Vagina (tissue), 2 donors: ENCODE data around the gene ANKRD44. TPM values are rescaled to one million over a fixed set of nuclear protein-coding genes. Genes with fewer than 3 reads are reported as not detected.

Experiments used
- DNase-seq, 2 donors: peaks; one replicate each; pipeline ENCODE4 v3.0.0-alpha.2; 2017; ENCODE audit errors: extremely low spot score in 2 of 2
- H3K27ac ChIP-seq: fragments of 200-600 bp; sonication (generic); one replicate; pipeline ENCODE4 v1.5.1; 2019
- H3K27me3 ChIP-seq: fragments of 200-600 bp; sonication (generic); one replicate; pipeline ENCODE4 v1.5.1; 2019
- H3K36me3 ChIP-seq, 2 donors: fragments of 200-600 bp; sonication (generic); one replicate each; pipeline ENCODE4 v1.5.1; 2017 to 2019
- H3K4me1 ChIP-seq: fragments of 200-600 bp; sonication (generic); one replicate; pipeline ENCODE4 v1.5.1; 2019
- H3K4me3 ChIP-seq, 2 donors: fragments of 200-600 bp; sonication (generic); 1 replicate in 1 of 2; 2 replicates in 1 of 2; pipeline ENCODE4 v1.5.1; 2016 to 2019
- H3K9me3 ChIP-seq: fragments of 200-600 bp; sonication (generic); one replicate; pipeline ENCODE4 v1.5.1; 2019
- POLR2A ChIP-seq, 2 donors: fragments of 450-650 bp; IDR thresholded peaks; one replicate each; pipeline ENCODE4 v1.6.1; 2017; ENCODE audit warnings: antibody characterized with exemption in 2 of 2, mild to moderate bottlenecking in 2 of 2, moderate library complexity in 2 of 2
- POLR2AphosphoS5 ChIP-seq, 2 donors: sonication (generic); formaldehyde crosslinking; IDR thresholded peaks; one replicate each; pipeline ENCODE4 v1.9.0; 2017; ENCODE audit warnings: antibody characterized with exemption in 2 of 2, mild to moderate bottlenecking in 2 of 2, low read depth in 1 of 2; ENCODE audit not compliant: insufficient read depth in 1 of 2
- intact Hi-C: fragments of 100-400 bp; cut with DNase I; formaldehyde crosslinking; loops from one replicate; pipeline ENCODE4 v1.15.1; 2023
- total RNA-seq: library from RNA; depleted of rRNA; stranded (reverse); fragments of >200 nt; gene quantifications from one replicate; pipeline ENCODE4 v1.2.3, GENCODE V29; 2016
- TF ChIP-seq, protein P1 (sequence below), 3 experiments: fragments of 450-650 bp in 2 of 3; fragments of 200-600 bp in 1 of 3; sonication (generic) in 1 of 3; IDR thresholded peaks; one replicate each; pipeline ENCODE4 v1.5.1; 2017 to 2019; ENCODE audit warnings: antibody characterized with exemption in 3 of 3, mild to moderate bottlenecking in 2 of 3, moderate library complexity in 2 of 3

Gene ANKRD44
- total RNA-seq, 1 donor from 2014 or later = 46.4 TPM

DNA sequence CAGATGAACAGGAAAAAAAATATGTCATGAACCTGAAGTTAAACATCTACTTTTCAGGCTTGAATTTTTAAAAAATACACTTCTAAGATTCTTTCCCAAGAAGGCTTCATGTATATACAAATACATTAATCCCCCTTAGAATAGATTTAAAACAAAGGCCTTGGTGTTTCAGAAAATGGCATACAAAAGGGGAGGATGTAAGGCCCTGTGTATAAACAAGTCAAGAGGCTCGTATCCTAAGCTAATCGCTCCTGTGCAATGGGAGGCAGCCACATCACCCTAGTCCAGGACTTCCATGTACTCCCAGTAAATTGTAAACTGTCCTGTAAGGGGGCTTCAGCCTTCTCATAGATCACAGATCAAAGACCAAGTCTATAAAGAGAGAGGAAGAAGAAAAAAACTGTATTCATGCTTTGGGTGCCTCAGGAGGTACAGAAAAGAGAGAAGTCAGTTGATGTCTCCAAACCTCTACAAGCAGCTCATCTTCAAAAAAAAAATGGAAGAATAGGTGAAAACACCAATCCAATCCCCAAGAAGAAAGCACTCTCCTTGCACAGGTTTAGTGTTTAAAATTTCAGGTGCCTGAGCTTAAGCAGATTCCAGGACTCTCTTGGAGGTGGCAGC, 53.9 kb downstream of the ANKRD44 start:
- Histone ChIP-seq H3K4me3 (no peak overlapping the region), H3K36me3 (no peaks in the 10 kb centered on the region), H3K27ac (no peak overlapping the region), H3K4me1 (peaks cover 44% of the 10 kb centered on the region), H3K27me3 (no peaks in the 10 kb centered on the region), H3K9me3 (no peaks in the 10 kb centered on the region)
- TF ChIP-seq POLR2A (IDR thresholded peaks at IDR 0.05) (no peak), POLR2AphosphoS5 (IDR thresholded peaks at IDR 0.05; ENCODE audit: insufficient read depth in 1 of 2, low read depth in 1 of 2) (no peak)
- TF ChIP-seq, protein P1, sequence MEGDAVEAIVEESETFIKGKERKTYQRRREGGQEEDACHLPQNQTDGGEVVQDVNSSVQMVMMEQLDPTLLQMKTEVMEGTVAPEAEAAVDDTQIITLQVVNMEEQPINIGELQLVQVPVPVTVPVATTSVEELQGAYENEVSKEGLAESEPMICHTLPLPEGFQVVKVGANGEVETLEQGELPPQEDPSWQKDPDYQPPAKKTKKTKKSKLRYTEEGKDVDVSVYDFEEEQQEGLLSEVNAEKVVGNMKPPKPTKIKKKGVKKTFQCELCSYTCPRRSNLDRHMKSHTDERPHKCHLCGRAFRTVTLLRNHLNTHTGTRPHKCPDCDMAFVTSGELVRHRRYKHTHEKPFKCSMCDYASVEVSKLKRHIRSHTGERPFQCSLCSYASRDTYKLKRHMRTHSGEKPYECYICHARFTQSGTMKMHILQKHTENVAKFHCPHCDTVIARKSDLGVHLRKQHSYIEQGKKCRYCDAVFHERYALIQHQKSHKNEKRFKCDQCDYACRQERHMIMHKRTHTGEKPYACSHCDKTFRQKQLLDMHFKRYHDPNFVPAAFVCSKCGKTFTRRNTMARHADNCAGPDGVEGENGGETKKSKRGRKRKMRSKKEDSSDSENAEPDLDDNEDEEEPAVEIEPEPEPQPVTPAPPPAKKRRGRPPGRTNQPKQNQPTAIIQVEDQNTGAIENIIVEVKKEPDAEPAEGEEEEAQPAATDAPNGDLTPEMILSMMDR (IDR thresholded peaks at IDR 0.05) = no peak
- no peak for DNase-seq
- intact Hi-C loops = no loop called here

DNA sequence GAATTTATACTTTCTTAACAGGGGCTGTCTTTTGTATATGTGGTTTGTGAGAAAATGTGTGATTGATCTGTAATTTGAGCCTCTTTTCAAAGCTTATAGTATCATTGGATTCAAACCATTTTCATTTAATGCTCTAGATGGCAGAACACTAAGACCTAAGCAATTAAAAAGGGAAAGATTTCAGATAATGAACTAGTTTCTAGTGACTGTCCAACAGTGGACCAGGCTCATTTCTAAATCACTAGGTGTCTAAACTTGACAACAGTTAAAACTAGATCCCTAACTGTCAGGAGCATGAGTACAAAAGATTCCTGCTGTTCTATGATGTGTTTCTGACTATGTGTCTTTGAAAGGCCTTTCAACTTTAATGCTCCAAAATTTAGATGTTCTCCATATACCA, 54.6 kb downstream of the ANKRD44 start:
- Histone ChIP-seq H3K27me3 (no peaks in the 10 kb centered on the region), H3K27ac (peak overlapping the region; percentile 52), H3K9me3 (no peaks in the 10 kb centered on the region), H3K4me3 (no peak overlapping the region), H3K4me1 (peaks cover 47% of the 10 kb centered on the region), H3K36me3 (no peaks in the 10 kb centered on the region)
- no peak for DNase-seq
- intact Hi-C loops = no loop called here
- TF ChIP-seq POLR2AphosphoS5 (IDR thresholded peaks at IDR 0.05; ENCODE audit: insufficient read depth in 1 of 2, low read depth in 1 of 2) (no peak), POLR2A (IDR thresholded peaks at IDR 0.05) (no peak)
- TF ChIP-seq, protein P1 (IDR thresholded peaks at IDR 0.05) = no peak

DNA sequence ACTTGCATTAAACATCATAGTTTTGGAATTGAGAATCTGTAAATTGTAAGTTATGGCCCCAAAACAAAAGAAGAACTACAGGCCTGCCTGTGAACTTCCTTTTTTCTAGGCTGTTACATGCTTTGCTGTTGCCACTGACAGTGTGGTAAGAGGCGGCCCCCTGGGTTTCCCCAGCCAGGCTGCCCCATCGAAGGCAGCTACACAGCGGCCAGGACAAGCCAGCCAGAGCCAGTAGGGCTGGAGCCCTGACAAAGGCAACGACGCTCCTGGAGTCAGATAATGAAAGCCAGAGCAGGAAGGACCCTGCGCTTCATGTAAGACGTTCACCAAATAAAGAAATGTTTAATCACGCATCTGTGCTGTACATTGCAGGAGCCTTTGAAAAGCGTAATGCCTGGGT, 55.0 kb downstream of the ANKRD44 start:
- Histone ChIP-seq H3K4me1 (peaks cover 47% of the 10 kb centered on the region), H3K36me3 (no peaks in the 10 kb centered on the region), H3K27ac (peak overlapping the region; percentile 52), H3K9me3 (no peaks in the 10 kb centered on the region), H3K27me3 (no peaks in the 10 kb centered on the region), H3K4me3 (peak overlapping the region in 1 of 2 donors; percentile 11)
- TF ChIP-seq POLR2AphosphoS5 (IDR thresholded peaks at IDR 0.05; ENCODE audit: insufficient read depth in 1 of 2, low read depth in 1 of 2) = peak in 1 of 2 donors; percentile 50
- no peak for TF ChIP-seq POLR2A (IDR thresholded peaks at IDR 0.05)
- TF ChIP-seq, protein P1 (IDR thresholded peaks at IDR 0.05) = no peak
- no peak for DNase-seq
- intact Hi-C loops = no loop called here

DNA sequence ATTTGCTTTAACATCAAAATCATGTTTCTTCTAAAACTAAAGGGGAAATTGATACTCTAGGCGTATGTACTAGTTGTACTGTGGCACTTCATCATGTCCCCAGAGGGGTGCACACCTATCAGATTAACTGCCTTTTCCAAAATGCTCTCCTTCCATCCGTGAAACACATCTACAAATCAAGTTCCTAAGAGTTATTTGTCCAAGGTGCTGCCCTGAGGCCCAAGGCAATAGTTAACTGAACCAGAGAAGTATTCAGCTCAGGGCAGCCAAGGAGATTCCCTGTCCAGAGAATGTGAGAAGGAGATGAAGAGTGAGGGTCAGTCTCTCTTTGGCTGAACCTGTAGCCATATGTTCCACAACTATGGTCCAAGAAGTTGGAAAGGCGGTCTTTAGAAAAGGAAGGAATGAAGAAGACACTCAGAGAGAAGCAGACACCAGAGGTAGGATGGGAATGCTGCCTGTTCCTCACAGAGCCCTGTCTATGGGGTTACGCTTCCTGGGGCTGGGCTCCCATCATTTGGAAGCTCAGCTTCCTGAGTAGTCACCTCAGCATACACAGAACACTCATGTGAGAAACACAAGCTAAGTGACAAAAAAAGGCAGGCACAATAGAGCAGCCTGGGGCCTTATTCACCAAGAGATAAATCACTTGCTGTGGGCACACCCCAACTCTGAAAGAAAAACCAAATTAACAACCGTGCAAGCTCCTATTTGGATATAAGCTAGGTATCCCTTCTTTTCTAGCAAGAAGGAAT, 55.6 kb downstream of the ANKRD44 start:
- H3K4me3 ChIP-seq = no peak overlapping the region
- H3K27me3 ChIP-seq = no peaks in the 10 kb centered on the region
- no peak for DNase-seq
- peak overlapping the region; percentile 52 for H3K27ac ChIP-seq
- no peaks in the 10 kb centered on the region for H3K36me3 ChIP-seq
- H3K9me3 ChIP-seq = no peaks in the 10 kb centered on the region
- peaks cover 51% of the 10 kb centered on the region for H3K4me1 ChIP-seq
- TF ChIP-seq POLR2A (IDR thresholded peaks at IDR 0.05) = no peak
- TF ChIP-seq, protein P1 (IDR thresholded peaks at IDR 0.05) = no peak
- TF ChIP-seq POLR2AphosphoS5 (IDR thresholded peaks at IDR 0.05; ENCODE audit: insufficient read depth in 1 of 2, low read depth in 1 of 2) = no peak
- intact Hi-C loops = no loop called here

DNA sequence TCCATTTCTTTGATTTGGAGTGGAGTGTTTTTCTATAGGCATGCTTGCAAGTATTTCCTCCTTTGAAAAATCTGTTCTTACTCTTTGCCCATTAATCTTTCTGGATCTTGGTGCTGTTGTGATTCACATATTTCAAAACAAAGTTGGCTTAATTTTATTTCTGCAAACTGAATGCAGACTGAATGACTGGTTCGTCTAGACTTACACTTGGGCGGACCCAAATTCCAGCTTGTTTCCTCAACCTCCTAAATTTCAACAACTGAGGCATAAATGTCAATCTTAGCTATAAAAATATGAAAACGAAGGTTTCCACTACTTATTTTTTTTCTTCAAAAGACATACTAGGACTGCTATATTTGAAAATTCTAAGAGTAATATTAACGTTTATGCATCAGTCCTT, 59.0 kb downstream of the ANKRD44 start:
- Histone ChIP-seq H3K36me3 (no peaks in the 10 kb centered on the region), H3K27me3 (no peaks in the 10 kb centered on the region), H3K9me3 (no peaks in the 10 kb centered on the region), H3K27ac (no peak overlapping the region), H3K4me3 (no peak overlapping the region), H3K4me1 (peaks cover 42% of the 10 kb centered on the region)
- TF ChIP-seq, protein P1 (IDR thresholded peaks at IDR 0.05) = no peak
- TF ChIP-seq POLR2AphosphoS5 (IDR thresholded peaks at IDR 0.05; ENCODE audit: insufficient read depth in 1 of 2, low read depth in 1 of 2) = peak in 1 of 2 donors; percentile 67
- DNase-seq = no peak
- intact Hi-C loops = no loop called here
